Esophagus squamous epithelium (tissue), 5 donors: ENCODE results near the gene ONECUT3. TPM values are rescaled to one million over a fixed set of nuclear protein-coding genes. Genes with fewer than 3 reads are reported as not detected.

Experiments
- DNase-seq: peaks from one replicate; lab custom pipeline; 2025; lab: John Stamatoyannopoulos, UW
- H3K27ac ChIP-seq, 4 donors: fragments of 200-600 bp; sonication (generic); one replicate each; pipeline ENCODE4 v1.5.1; 2016 to 2019; ENCODE audit warnings: mild to moderate bottlenecking in 1 of 4
- H3K27me3 ChIP-seq, 4 donors: fragments of 200-600 bp; sonication (generic); 1 replicate in 3 of 4; 2 replicates in 1 of 4; pipeline versions ENCODE4 v1.5.1 to v1.6.0; 2017 to 2021; ENCODE audit warnings: antibody characterized with exemption in 1 of 4
- H3K36me3 ChIP-seq, 3 donors: fragments of 200-600 bp; sonication (generic); one replicate each; pipeline ENCODE4 v1.5.1; 2016 to 2019
- H3K4me1 ChIP-seq, 3 donors: fragments of 200-600 bp; sonication (generic); one replicate each; pipeline ENCODE4 v1.5.1; 2017 to 2019
- H3K4me3 ChIP-seq, 4 donors: fragments of 200-600 bp; sonication (generic); 1 replicate in 3 of 4; 2 replicates in 1 of 4; pipeline ENCODE4 v1.5.1; 2016 to 2019; ENCODE audit warnings: mild to moderate bottlenecking in 2 of 4, moderate library complexity in 1 of 4
- H3K9me3 ChIP-seq, 3 donors: fragments of 200-600 bp; sonication (generic); one replicate each; pipeline ENCODE4 v1.5.1; 2016 to 2019
- POLR2A ChIP-seq, 4 donors: fragments of 450-650 bp; IDR thresholded peaks; one replicate each; pipeline ENCODE4 v1.6.1; 2017; ENCODE audit warnings: antibody characterized with exemption in 4 of 4, mild to moderate bottlenecking in 4 of 4, moderate library complexity in 3 of 4
- WGBS, 2 donors: methylation state at CpG; one replicate each; pipeline ENCODE4 v1.1.5; 2018; 5-methylcytosine and 5-hydroxymethylcytosine counted together
- intact Hi-C: fragments of 100-400 bp; cut with DNase I; formaldehyde crosslinking; loops from one replicate; pipeline ENCODE4 v1.15.0; 2022
- total RNA-seq, 4 donors: library from RNA; depleted of rRNA; stranded (reverse); fragments of >200 nt; gene quantifications; one replicate each; pipeline ENCODE4 v1.1.0, GENCODE V29; 2016
- TF ChIP-seq, protein P1 (sequence below), 6 experiments: fragments of 450-650 bp in 4 of 6; fragments of 200-600 bp in 2 of 6; sonication (generic) in 2 of 6; IDR thresholded peaks; one replicate each; pipeline ENCODE4 v1.5.1; 2016 to 2019; ENCODE audit warnings: antibody characterized with exemption in 6 of 6, mild to moderate bottlenecking in 4 of 6, moderate library complexity in 4 of 6
- donor health status: DM: yes; HTN: yes; CAD: no.

ONECUT3 gene
- total RNA-seq, 4 donors from 2014 or later, result not detected

DNA sequence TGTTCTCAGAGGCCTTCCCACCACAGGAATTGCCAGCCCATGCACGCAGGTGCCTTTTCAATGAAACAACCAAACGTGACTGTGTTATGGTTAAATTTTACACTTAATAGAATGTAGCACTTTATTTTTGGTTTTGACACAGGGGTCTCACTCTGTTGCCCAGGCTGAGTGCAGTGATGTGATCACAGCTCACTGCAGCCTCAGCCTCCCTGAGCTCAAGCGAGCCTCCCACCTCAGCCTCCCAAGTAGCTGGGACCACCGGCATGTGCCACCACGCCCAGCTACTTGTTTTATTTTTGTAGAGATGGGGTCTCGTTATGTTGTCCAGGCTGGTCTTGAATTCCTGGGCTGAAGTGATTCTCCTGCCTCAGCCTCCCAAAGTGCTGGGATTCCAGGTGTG is 51.6 kb downstream of the ONECUT3 start:
- Histone ChIP-seq H3K9me3 (no peaks in the 10 kb centered on the region), H3K4me3 (no peak overlapping the region), H3K36me3 (no peaks in the 10 kb centered on the region), H3K27ac (no peak overlapping the region), H3K4me1 (peaks cover 0 to 23% (median 0%) of the 10 kb centered on the region in 3 donors), H3K27me3 (no peaks in the 10 kb centered on the region)
- 82 to 90% methylated on average over 4 to 6 of the region's 6 CpGs for WGBS, 2 donors
- intact Hi-C loops, result loop anchor here (10.0 kb wide), 1 partner anchor 260 kb away; no protein-coding TSS in a partner anchor
- TF ChIP-seq, protein P1, sequence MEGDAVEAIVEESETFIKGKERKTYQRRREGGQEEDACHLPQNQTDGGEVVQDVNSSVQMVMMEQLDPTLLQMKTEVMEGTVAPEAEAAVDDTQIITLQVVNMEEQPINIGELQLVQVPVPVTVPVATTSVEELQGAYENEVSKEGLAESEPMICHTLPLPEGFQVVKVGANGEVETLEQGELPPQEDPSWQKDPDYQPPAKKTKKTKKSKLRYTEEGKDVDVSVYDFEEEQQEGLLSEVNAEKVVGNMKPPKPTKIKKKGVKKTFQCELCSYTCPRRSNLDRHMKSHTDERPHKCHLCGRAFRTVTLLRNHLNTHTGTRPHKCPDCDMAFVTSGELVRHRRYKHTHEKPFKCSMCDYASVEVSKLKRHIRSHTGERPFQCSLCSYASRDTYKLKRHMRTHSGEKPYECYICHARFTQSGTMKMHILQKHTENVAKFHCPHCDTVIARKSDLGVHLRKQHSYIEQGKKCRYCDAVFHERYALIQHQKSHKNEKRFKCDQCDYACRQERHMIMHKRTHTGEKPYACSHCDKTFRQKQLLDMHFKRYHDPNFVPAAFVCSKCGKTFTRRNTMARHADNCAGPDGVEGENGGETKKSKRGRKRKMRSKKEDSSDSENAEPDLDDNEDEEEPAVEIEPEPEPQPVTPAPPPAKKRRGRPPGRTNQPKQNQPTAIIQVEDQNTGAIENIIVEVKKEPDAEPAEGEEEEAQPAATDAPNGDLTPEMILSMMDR (IDR thresholded peaks at IDR 0.05), result no peak
- TF ChIP-seq POLR2A (IDR thresholded peaks at IDR 0.05), result no peak
- no peak for DNase-seq

DNA sequence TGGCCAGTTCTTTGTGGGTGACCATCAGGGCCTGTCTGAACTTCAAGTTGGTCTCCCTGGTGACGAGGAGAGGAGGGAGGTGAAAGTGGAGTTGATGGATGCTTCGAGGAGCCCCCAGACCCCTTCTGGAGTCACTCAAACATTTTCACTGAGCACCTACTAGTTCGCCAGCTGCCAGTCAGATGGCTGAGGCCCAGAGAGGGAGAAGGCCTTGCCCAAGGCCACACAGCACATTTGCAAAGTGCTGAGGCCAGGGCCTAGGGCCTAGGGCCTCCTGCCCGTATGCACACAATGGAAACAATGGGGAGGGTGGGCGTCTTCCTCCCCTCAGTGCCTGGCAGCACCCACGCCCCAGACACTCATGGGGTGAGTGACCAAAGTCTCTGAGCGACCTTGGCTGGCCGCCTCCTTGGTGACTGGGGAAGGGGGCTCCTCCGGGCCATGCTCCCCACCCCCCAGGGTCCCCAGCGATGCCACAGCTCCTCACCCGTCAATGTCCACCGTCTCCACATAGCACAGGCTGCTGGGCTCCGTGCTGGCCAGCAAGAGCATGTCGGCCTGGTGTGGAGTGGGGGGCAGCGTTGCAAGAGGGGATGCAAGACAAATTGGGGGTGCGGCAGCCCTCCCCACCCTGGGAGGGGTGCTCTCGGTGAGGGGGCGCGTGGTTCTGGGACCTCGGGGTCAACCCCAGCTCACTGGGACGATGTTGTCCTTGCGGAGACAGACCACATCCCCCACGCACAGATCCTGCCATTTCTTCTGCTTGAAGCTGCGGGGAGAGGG is 52.3 kb downstream of the ONECUT3 start:
- Histone ChIP-seq H3K27ac (no peak overlapping the region), H3K36me3 (no peaks in the 10 kb centered on the region), H3K4me3 (no peak overlapping the region), H3K27me3 (no peaks in the 10 kb centered on the region), H3K4me1 (peaks cover 0 to 28% (median 0%) of the 10 kb centered on the region in 3 donors), H3K9me3 (no peaks in the 10 kb centered on the region)
- TF ChIP-seq POLR2A (IDR thresholded peaks at IDR 0.05), result no peak
- TF ChIP-seq, protein P1 (IDR thresholded peaks at IDR 0.05), result no peak
- WGBS, 2 donors, result 89% methylated on average over 2 to 16 of the region's 24 CpGs
- DNase-seq, result no peak
- intact Hi-C loops, result loop anchor here (10.0 kb wide), 1 partner anchor 261 kb away; no protein-coding TSS in a partner anchor

DNA sequence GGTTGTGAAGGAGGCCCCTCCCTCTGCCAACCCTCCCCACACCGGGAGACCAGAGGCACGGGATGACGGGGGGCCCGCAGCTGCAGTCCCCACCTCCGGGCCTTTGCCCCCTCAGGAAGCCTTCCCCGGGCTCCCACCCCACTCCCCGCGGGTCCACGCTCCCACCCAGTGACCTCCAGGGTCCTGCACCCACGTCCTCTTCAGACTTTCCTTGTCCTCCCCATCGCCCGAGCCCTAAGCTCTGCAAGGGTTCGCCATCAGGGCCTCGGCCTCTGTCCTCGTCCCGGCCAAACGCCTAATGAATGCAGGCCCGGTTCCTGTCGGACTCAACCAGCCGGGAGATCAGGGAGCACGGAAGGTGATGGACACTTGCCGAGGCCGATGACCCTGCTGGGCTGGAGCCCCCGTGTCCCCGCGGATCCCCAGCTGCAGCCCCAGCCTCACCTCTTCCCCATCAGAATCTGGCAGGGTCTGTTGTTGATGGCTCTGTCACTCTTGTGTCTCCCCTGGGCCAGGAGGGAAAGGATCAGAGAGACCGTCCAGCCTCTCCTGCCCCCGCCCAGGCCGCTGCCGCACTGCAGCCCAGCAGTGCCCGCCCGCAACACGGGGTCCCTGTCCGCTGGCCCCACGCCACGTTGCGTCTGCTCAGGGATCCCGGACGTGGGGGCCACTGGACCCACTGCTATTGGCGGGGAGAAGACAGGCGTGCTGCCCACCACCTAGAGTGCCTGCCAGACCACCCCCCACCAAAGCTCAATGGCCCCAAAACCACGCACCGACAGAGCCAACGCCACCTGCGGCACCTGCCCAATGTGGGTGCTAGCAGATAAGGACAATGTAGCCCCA is 53.1 kb downstream of the ONECUT3 start:
- no peak overlapping the region for H3K27ac ChIP-seq
- TF ChIP-seq, protein P1 (IDR thresholded peaks at IDR 0.05), result no peak
- intact Hi-C loops, result loop anchor here (10.0 kb wide), 1 partner anchor 262 kb away; no protein-coding TSS in a partner anchor
- H3K36me3 ChIP-seq, result no peaks in the 10 kb centered on the region
- WGBS, 2 donors, result 85 to 94% methylated on average over 10 to 18 of the region's 45 CpGs
- peaks cover 3 to 36% (median 4%) of the 10 kb centered on the region in 3 donors for H3K4me1 ChIP-seq
- no peaks in the 10 kb centered on the region for H3K27me3 ChIP-seq
- H3K4me3 ChIP-seq, result no peak overlapping the region
- H3K9me3 ChIP-seq, result no peaks in the 10 kb centered on the region
- no peak for DNase-seq

DNA sequence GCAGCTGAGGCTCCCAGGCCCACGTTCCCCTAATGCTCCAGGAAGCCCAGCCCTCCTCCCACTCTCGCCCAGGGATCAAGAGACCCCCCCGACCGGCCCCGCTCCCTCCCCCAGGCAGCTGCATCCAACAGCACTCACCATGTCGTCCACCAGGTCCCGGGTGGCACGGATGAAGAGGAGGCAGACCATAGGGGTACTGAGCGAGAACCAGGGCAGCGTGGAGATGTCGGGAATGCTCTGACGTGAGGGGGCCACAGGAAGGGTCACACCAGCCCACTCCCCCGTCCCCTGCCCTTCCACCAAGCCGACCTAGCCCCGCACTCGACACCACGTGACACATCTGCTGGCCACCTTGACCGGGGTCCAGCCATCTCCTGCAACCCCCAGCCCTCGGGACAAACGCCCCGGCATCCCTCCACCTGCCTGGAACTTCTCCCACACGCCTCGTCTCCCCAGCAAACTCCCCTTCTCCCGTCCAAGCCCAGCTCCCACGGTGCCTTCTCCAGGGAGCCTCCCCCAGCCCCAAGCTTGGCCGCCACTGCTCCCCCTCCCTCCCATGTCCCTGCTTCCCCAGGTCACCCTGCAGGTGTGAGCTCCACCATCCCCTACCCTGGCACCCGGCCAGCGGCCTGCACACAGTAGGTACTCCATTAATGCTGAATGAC is 53.9 kb downstream of the ONECUT3 start:
- no peaks in the 10 kb centered on the region for H3K9me3 ChIP-seq
- no peaks in the 10 kb centered on the region for H3K36me3 ChIP-seq
- no peak for DNase-seq
- TF ChIP-seq, protein P1 (IDR thresholded peaks at IDR 0.05), result no peak
- no peak for TF ChIP-seq POLR2A (IDR thresholded peaks at IDR 0.05)
- no peaks in the 10 kb centered on the region for H3K27me3 ChIP-seq
- no peak overlapping the region for H3K27ac ChIP-seq
- intact Hi-C loops, result loop anchor here (10.0 kb wide), 1 partner anchor 262 kb away; no protein-coding TSS in a partner anchor
- H3K4me3 ChIP-seq, result no peak overlapping the region
- 62 to 76% methylated on average over 10 to 20 of the region's 28 CpGs for WGBS, 2 donors
- peaks cover 9 to 44% (median 10%) of the 10 kb centered on the region in 3 donors for H3K4me1 ChIP-seq
